ENCODE data around the gene ANKRA2. TPM values are rescaled to one million over a fixed set of nuclear protein-coding genes. Genes with fewer than 3 reads are reported as not detected.

The ANKRA2 gene
- polyA plus RNA-seq, 1 donor from 2014 or later: 70.9 TPM

GRCh38 chr5:73605223-73606087 lies 40.0 kb upstream of the ANKRA2 start:
- Histone ChIP-seq H2AFZ (ENCODE audit: low read depth, low read length) (no peak overlapping the region), H3K36me3 (ENCODE audit: insufficient read depth, low read length) (no peaks in the 10 kb centered on the region)

GRCh38 chr5:73603998-73604397 lies 38.6 kb upstream of the ANKRA2 start:
- H3K79me2 ChIP-seq (replicated peaks; ENCODE audit: insufficient read depth, low read length): no peaks in the 10 kb centered on the region
- no peak overlapping the region for H3K4me3 ChIP-seq (ENCODE audit: low read length)
- no peaks in the 10 kb centered on the region for H3F3A ChIP-seq (ENCODE audit: insufficient read depth, low read length, poor library complexity, severe bottlenecking)
- H3K9ac ChIP-seq (ENCODE audit: low read length): no peak overlapping the region
- no peaks in the 10 kb centered on the region for H3K36me3 ChIP-seq (ENCODE audit: insufficient read depth, low read length)
- H3K9me2 ChIP-seq (ENCODE audit: insufficient read depth, low read length): no peaks in the 10 kb centered on the region
- no peak overlapping the region for H3K4me2 ChIP-seq (ENCODE audit: low read length)
- H3K27ac ChIP-seq (ENCODE audit: low read length): no peak overlapping the region
- no peaks in the 10 kb centered on the region for H3K27me3 ChIP-seq (ENCODE audit: insufficient read depth, low read depth, low read length)
- TF ChIP-seq POLR2AphosphoS5 (IDR thresholded peaks at IDR 0.05) (no peak), SMC3 (conservative IDR thresholded peaks at IDR 0.05; ENCODE audit: poor library complexity) (no peak), MXI1 (conservative IDR thresholded peaks at IDR 0.05; ENCODE audit: poor library complexity, severe bottlenecking) (no peak)
- H3K9me3 ChIP-seq (ENCODE audit: low read length): no peaks in the 10 kb centered on the region
- no peaks in the 10 kb centered on the region for H4K20me1 ChIP-seq (ENCODE audit: insufficient read depth)
- no peak overlapping the region for H2AFZ ChIP-seq (ENCODE audit: low read depth, low read length)

More at GRCh38 chr5:73605223-73606087, 40.0 kb upstream of the ANKRA2 start:
- H3F3A ChIP-seq (ENCODE audit: insufficient read depth, low read length, poor library complexity, severe bottlenecking): no peaks in the 10 kb centered on the region
- H3K4me3 ChIP-seq (ENCODE audit: low read length): no peak overlapping the region
- no peaks in the 10 kb centered on the region for H3K9me2 ChIP-seq (ENCODE audit: insufficient read depth, low read length)
- no peak overlapping the region for H3K4me2 ChIP-seq (ENCODE audit: low read length)
- no peaks in the 10 kb centered on the region for H3K79me2 ChIP-seq (replicated peaks; ENCODE audit: insufficient read depth, low read length)
- H3K9me3 ChIP-seq (ENCODE audit: low read length): no peaks in the 10 kb centered on the region
- no peak overlapping the region for H3K27ac ChIP-seq (ENCODE audit: low read length)
- H4K20me1 ChIP-seq (ENCODE audit: insufficient read depth): no peaks in the 10 kb centered on the region
- no peaks in the 10 kb centered on the region for H3K27me3 ChIP-seq (ENCODE audit: insufficient read depth, low read depth, low read length)
- H3K9ac ChIP-seq (ENCODE audit: low read length): no peak overlapping the region
- TF ChIP-seq MXI1 (conservative IDR thresholded peaks at IDR 0.05; ENCODE audit: poor library complexity, severe bottlenecking) (no peak), CTCF (IDR thresholded peaks at IDR 0.05; ENCODE audit: poor library complexity, severe bottlenecking) (no peak), EZH2 (IDR thresholded peaks at IDR 0.05; ENCODE audit: borderline replicate concordance, insufficient read depth, low read length, poor library complexity, severe bottlenecking) (no peak), SMC3 (conservative IDR thresholded peaks at IDR 0.05; ENCODE audit: poor library complexity) (no peak), TAF1 (IDR thresholded peaks at IDR 0.05; ENCODE audit: low read depth) (no peak), POLR2AphosphoS5 (IDR thresholded peaks at IDR 0.05) (no peak), EP300 (conservative IDR thresholded peaks at IDR 0.05; ENCODE audit: poor library complexity, severe bottlenecking) (no peak), RAD21 (conservative IDR thresholded peaks at IDR 0.05) (no peak)
- TF ChIP-seq, protein P1, sequence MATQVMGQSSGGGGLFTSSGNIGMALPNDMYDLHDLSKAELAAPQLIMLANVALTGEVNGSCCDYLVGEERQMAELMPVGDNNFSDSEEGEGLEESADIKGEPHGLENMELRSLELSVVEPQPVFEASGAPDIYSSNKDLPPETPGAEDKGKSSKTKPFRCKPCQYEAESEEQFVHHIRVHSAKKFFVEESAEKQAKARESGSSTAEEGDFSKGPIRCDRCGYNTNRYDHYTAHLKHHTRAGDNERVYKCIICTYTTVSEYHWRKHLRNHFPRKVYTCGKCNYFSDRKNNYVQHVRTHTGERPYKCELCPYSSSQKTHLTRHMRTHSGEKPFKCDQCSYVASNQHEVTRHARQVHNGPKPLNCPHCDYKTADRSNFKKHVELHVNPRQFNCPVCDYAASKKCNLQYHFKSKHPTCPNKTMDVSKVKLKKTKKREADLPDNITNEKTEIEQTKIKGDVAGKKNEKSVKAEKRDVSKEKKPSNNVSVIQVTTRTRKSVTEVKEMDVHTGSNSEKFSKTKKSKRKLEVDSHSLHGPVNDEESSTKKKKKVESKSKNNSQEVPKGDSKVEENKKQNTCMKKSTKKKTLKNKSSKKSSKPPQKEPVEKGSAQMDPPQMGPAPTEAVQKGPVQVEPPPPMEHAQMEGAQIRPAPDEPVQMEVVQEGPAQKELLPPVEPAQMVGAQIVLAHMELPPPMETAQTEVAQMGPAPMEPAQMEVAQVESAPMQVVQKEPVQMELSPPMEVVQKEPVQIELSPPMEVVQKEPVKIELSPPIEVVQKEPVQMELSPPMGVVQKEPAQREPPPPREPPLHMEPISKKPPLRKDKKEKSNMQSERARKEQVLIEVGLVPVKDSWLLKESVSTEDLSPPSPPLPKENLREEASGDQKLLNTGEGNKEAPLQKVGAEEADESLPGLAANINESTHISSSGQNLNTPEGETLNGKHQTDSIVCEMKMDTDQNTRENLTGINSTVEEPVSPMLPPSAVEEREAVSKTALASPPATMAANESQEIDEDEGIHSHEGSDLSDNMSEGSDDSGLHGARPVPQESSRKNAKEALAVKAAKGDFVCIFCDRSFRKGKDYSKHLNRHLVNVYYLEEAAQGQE (IDR thresholded peaks at IDR 0.05; ENCODE audit: borderline replicate concordance): no peak
